ENCODE results near the gene HSBP1L1. TPM values are rescaled to one million over a fixed set of nuclear protein-coding genes. Genes with fewer than 3 reads are reported as not detected.

HSBP1L1 gene
- 10.7 to 14.6 TPM (median 12.4 TPM) in 5 replicates for total RNA-seq (2022; extraction: Qiagen RNA extraction)

DNA sequence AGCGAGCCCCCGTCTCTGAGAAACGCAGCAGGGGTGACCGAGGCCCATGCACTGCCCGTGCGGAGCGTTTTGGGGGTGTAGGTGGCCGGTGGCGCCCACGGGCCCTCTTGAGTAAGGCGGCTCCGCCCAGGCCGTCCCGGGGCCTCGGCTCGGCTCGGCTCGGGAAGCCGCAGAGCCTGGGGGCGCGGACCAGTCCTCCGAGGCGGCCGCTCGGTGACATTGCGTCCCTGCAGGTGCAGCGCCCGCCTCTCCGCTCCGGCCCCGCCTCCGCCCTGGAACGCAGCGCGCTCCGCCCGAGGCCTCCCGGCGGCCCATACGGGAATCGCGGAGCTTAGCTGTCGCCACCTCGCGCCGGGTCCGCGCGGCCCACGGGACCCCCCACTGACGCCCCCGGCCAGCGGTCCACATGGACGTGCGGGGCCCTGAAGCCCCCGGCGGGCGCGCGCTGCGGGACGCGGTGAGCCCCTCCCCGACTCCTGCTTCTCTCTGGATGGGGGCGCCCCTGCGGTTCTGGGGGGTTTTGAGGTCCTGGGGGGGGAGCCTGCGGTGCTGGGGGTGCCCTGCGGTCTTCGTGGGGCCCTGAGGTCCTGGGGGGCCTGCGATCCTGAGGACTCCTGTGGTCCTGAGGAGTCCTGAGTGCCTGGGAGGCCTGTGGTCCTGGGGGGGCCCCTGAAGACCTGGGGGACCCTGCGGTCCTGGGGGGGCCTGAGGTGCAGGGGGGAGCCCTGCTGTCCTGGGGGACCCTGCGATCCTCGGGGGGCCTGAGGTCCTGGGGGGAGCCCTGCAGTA, at the start of gene HSBP1L1:
HSBP1L1 (plus strand) TSS at position 314 of the 789 bp plus-strand sequence; CDS start at position 407, 93 bp downstream.

DNA sequence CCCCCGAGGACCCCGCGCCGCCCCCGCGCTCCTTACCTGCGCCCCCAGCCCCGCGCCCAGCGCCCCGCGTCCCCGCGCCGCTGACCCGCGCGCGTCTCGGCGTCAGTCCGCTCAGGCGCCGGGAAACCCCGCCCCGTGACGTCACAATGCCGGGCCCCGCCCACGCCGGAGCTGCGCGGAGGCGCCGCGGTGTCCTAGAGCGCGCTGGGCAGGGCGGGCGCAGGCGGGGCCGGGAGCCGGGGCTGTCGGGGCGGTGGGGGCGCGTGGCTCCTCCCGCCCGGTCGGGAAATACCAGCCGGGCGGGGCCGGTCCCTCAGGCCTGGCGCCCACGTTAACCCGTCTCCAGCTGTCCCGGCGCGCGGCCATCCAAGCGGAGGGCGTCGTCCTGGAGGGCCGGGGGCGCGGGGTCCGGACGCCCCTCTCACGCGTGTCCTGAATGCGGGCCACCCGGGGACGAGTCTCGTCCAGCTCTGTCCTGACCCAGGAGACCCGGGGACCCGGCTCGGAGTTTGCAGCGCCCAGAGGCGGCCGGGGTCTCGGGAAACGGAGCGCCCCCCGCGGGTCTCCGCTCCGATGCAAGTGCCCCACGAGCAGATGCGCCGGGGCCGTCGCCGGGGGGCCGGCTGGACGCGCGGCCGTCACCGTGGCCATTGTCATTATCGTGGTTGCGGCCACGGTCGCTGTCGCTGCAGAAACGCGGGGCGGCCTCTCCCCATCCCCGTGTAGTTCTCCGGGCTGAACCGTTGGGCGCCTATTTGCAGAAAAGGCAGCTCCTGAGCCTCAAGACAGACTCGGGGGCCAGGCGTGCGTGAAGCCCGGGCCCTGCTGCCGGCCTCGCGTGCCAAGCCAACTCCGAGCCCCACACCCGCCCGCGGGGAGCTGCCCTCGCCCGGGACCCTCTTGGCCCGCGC, 12.6 kb upstream of the HSBP1L1 start, which contains the start of gene SLC66A2:
SLC66A2 (minus strand) TSS at position 109 of the 911 bp plus-strand sequence. CDS start 727 bp downstream, outside the sequence.

DNA sequence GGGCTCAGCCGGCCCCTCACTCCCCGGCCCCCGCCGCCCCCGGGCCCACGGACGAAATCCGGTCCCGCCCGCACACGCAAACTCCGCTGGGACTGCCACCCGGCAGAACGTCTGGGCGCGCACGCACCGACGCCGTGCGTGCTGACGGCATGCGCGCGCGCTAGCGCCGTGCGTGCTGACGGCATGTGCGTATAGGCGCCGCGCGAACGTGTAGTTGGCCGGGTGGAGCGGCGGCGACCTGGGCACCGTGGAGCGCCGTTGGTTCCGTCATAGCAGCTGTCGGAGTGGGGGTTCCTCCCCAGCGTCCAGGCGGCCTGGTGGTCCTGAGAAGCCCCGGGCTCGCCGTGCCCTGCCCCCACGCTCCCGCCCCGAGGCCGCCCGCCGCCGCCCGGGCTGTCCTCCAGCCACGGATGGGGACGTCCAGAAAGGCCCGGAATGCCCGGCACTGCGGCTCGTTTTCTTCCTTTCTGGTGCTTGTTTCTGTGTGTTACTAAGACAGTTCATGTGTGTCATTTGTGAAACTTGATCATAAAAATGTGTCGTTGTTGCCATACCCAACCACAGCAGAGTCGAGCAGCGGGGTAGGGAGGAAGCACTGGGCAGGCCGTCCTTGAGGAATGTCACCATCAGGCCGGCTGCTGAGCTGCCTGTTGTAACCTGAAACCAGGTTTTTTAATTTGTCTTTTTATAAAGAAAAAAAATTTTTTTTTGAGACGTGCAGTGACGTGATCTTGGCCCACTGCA, 24.2 kb downstream of the HSBP1L1 start, which contains the start of gene TXNL4A:
TXNL4A (minus strand) TSS at position 113 of the 744 bp plus-strand sequence. CDS start 171 bp downstream, outside the sequence.

Other genes starting within 250 kb of the HSBP1L1 start
- gene KCNG2, start 166.7 kb upstream of the HSBP1L1 start, total RNA-seq (2022; extraction: Qiagen RNA extraction), result 0.06 TPM in 2 of 5 replicates, not detected in the others
- 14.4 to 21.7 TPM (median 19.9 TPM) in 5 replicates for gene SLC66A2, start 13.0 kb upstream of the HSBP1L1 start, total RNA-seq (2022; extraction: Qiagen RNA extraction)
- gene TXNL4A, start 23.9 kb downstream of the HSBP1L1 start, total RNA-seq (2022; extraction: Qiagen RNA extraction), result 90.8 to 163 TPM (median 140 TPM) in 5 replicates
- 29.1 to 32.3 TPM (median 31.4 TPM) in 5 replicates for gene RBFA, start 69.8 kb downstream of the HSBP1L1 start, total RNA-seq (2022; extraction: Qiagen RNA extraction)
- 10.4 to 13.2 TPM (median 11.0 TPM) in 5 replicates for gene ADNP2, start 144.6 kb downstream of the HSBP1L1 start, total RNA-seq (2022; extraction: Qiagen RNA extraction)